ENCODE results near the gene GSE1.

DNA sequence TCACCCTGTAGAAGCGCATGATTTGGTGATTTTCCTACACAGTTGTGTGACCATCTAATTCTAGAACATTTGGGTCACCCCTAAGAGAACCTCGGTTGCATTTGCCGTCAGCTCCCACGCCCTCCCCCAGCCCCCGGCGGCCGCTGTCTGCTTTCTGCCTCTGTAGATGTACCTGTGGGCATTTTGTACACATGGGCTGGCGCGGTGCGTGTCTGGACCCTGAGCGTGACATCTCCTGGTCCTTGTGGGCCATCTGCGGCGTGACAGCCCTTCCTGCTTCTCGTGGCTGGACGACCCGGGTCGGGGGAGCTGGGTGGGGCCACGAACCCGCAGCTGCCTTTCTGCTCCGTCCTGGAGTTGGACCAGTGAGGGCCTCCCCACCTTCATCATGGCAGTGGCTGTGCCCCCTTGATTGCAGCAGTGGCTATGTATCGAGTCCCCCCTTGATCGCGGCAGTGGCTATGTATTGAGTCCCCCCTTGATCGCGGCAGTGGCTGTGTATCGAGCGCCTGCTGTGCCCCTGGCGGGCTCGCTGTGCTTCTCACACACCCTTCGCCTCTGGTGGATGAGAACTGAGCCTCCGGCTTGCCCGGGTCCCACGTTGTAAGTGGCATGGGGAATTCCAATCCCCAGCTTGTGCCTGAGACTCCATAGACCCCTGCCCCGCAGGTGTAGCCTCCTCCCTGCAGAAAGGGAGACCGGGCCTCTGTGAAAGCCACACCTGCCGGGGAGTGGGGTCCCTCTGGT is 24.1 kb downstream of the GSE1 start:
- TF ChIP-seq, protein P1, sequence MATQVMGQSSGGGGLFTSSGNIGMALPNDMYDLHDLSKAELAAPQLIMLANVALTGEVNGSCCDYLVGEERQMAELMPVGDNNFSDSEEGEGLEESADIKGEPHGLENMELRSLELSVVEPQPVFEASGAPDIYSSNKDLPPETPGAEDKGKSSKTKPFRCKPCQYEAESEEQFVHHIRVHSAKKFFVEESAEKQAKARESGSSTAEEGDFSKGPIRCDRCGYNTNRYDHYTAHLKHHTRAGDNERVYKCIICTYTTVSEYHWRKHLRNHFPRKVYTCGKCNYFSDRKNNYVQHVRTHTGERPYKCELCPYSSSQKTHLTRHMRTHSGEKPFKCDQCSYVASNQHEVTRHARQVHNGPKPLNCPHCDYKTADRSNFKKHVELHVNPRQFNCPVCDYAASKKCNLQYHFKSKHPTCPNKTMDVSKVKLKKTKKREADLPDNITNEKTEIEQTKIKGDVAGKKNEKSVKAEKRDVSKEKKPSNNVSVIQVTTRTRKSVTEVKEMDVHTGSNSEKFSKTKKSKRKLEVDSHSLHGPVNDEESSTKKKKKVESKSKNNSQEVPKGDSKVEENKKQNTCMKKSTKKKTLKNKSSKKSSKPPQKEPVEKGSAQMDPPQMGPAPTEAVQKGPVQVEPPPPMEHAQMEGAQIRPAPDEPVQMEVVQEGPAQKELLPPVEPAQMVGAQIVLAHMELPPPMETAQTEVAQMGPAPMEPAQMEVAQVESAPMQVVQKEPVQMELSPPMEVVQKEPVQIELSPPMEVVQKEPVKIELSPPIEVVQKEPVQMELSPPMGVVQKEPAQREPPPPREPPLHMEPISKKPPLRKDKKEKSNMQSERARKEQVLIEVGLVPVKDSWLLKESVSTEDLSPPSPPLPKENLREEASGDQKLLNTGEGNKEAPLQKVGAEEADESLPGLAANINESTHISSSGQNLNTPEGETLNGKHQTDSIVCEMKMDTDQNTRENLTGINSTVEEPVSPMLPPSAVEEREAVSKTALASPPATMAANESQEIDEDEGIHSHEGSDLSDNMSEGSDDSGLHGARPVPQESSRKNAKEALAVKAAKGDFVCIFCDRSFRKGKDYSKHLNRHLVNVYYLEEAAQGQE (IDR thresholded peaks at IDR 0.05; ENCODE audit: low read depth), result no peak
- no peak for TF ChIP-seq ELF1 (IDR thresholded peaks at IDR 0.05; ENCODE audit: borderline replicate concordance, low read depth)
